ENCODE results near the gene RUNDC1. TPM values are rescaled to one million over a fixed set of nuclear protein-coding genes. Genes with fewer than 3 reads are reported as not detected.
"Not testable (repeated sequence)": the region's sequence is repeated elsewhere in the genome, so short reads cannot be mapped to it uniquely, and the experiment has no call there.

The RUNDC1 gene
- total and polyA plus RNA-seq, 5 donors from 2014 or later = 10.6 to 15.2 (median 14.1) TPM

DNA sequence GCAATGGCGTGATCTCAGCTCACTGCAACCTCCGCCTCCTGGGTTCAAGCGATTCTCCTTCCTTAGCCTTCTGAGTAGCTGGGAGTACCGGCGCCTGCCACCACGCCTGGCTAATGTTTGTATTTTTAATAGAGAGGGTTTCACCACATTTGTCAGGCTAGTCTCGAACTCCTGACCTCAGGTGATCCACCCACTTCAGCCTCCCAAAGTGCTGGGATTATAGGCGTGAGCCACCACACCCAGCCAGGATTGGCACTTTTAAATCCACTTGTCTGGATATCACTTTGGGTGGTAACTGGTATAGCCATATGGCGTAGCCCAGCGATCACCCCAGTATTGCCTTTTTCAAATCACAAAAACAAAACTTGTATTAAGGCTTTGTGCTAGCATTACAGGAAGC is 13.5 kb downstream of the RUNDC1 start:
- peaks cover 5 to 20% (median 15%) of the 10 kb centered on the region in 4 donors for H3K4me1 Mint-ChIP-seq
- H3K27me3 ChIP-seq (ENCODE audit: control insufficient read depth, insufficient read depth, low read length); H3K4me3 ChIP-seq (ENCODE audit: low read depth, low read length); H3K9me3 Mint-ChIP-seq; DNase-seq; ATAC-seq (ENCODE audit: low read depth in 2 of 2); H3K27ac ChIP-seq (ENCODE audit: insufficient read depth, low read length, poor library complexity, severe bottlenecking); H3K4me3 Mint-ChIP-seq; H3K27me3 Mint-ChIP-seq; H3K9me3 ChIP-seq (ENCODE audit: control insufficient read depth in 2 of 2, low read length in 2 of 2): not testable (repeated sequence)
- H3K27ac Mint-ChIP-seq = peak overlapping the region in 1 of 3 donors; percentile 49
- H3K36me3 Mint-ChIP-seq = peaks cover 22% of the 10 kb centered on the region
- H3K36me3 ChIP-seq (ENCODE audit: control insufficient read depth, insufficient read depth, low read length) = peaks cover 44% of the 10 kb centered on the region
- H3K4me1 ChIP-seq (ENCODE audit: control insufficient read depth, insufficient read depth, low read length, poor library complexity, severe bottlenecking) = peaks cover 12% of the 10 kb centered on the region

DNA sequence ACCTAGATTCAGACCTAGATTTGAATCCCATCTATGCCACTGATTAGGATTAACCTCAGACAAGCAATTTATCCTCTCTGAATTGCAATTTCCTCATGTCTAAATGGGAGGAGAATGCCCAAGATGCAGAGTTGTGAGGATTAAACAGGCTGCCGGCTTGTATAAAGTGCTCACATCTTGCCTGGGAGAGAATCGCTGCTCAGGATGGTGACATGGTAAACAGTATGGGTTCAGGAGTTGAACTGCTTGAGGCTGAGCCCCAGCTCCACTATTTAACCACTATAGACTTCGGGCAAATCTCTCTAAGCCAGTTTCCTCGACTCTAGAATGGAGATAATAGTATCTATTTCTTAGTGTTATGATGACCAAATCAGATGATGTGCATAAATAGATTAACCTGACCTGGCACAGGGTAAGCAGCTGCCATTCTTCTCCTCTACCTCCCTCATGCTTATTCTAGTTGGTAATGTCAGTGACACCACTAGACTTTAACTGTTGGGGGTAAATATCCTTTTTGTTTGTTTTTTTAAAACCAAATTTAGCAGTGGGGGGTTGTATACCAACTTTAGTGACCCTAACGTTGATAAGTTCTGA is 17.1 kb downstream of the RUNDC1 start:
- Histone ChIP-seq H3K9me3 (ENCODE audit: control insufficient read depth in 2 of 2, low read length in 2 of 2) (no peaks in the 10 kb centered on the region), H3K36me3 (ENCODE audit: control insufficient read depth, insufficient read depth, low read length) (peaks cover 29% of the 10 kb centered on the region), H3K4me1 (ENCODE audit: control insufficient read depth, insufficient read depth, low read length, poor library complexity, severe bottlenecking) (peaks cover 20% of the 10 kb centered on the region), H3K27ac (ENCODE audit: insufficient read depth, low read length, poor library complexity, severe bottlenecking) (peak overlapping the region; percentile 96), H3K27me3 (ENCODE audit: control insufficient read depth, insufficient read depth, low read length) (no peaks in the 10 kb centered on the region), H3K4me3 (ENCODE audit: low read depth, low read length) (peak overlapping the region; percentile 54)
- Mint-ChIP-seq H3K27me3 (peaks cover 9% of the 10 kb centered on the region), H3K4me1 (peaks cover 5 to 38% (median 25%) of the 10 kb centered on the region in 4 donors), H3K4me3 (peak overlapping the region; percentile 85 to 98 (median 95)), H3K27ac (peak overlapping the region; percentile 96 to 99 (median 99)), H3K36me3 (peaks cover 22% of the 10 kb centered on the region), H3K9me3 (no peaks in the 10 kb centered on the region)
- no peak for DNase-seq
- no peak for ATAC-seq (ENCODE audit: low read depth in 2 of 2)

DNA sequence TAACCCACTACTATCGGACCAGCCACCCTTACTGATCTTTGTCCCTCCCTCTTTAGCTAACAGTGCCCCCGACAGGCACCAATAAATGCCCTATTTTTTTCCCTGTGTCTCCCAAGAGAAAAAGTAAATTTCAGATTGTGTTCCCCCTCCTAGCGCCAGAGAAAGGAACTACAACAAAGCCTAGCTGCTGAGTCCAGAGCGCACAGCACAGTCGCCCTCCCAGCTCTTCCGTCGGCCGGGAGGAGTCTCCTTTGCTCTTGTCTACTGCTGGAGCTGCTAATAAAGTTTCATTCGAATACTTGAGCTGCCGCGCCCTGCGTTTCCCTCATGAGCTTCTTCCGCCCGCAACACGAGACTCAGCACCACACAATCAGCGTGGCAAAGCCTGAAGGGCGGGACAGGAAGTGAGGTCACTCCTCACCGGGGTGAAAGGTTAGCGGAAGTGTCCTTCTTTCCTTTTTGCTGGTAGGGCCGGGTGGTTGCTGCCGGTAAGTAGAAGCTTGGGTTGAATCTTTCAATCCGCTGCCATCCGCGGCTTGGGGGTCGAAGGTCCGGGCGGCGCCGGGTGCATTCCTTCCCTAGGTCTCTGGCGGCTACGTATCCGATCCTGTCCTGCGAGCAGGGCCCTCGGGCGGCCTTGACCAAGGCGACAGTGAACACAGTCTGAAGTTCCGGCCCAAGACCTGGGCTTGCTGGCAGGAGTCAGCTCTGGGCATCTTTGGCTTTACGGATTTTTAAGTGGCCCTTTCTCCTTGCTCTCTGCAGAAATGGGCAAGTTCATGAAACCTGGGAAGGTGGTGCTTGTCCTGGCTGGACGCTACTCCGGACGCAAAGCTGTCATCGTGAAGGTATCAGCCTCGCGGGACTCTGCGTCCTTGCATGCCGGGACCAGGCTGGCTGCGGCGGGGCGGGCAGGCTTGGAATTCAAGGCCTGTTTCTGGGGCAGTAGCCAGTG is 17.9 kb downstream of the RUNDC1 start, which contains the start of gene RPL27:
Gene RPL27, plus strand, starts transcription at position 436 of the 955 bp plus-strand sequence. Its CDS starts 332 bp downstream, at position 768.
- ATAC-seq (ENCODE audit: low read depth in 2 of 2) (peak; percentile 94 to 98), DNase-seq (peak; percentile 96 to 100 (median 99))
- peaks cover 23% of the 10 kb centered on the region for H3K36me3 Mint-ChIP-seq
- H3K27ac Mint-ChIP-seq = peak within 1 kb of the TSS; percentile 96 to 99 (median 99)
- Histone ChIP-seq H3K27ac (ENCODE audit: insufficient read depth, low read length, poor library complexity, severe bottlenecking) (peak within 1 kb of the TSS; percentile 96), H3K9me3 (ENCODE audit: control insufficient read depth in 2 of 2, low read length in 2 of 2) (no peaks in the 10 kb centered on the region), H3K36me3 (ENCODE audit: control insufficient read depth, insufficient read depth, low read length) (peaks cover 29% of the 10 kb centered on the region), H3K4me3 (ENCODE audit: low read depth, low read length) (peak within 1 kb of the TSS; percentile 92), H3K4me1 (ENCODE audit: control insufficient read depth, insufficient read depth, low read length, poor library complexity, severe bottlenecking) (peaks cover 20% of the 10 kb centered on the region), H3K27me3 (ENCODE audit: control insufficient read depth, insufficient read depth, low read length) (no peaks in the 10 kb centered on the region)
- peaks cover 9% of the 10 kb centered on the region for H3K27me3 Mint-ChIP-seq
- peak within 1 kb of the TSS; percentile 85 to 98 (median 95) for H3K4me3 Mint-ChIP-seq
- H3K4me1 Mint-ChIP-seq = peaks cover 5 to 38% (median 25%) of the 10 kb centered on the region in 4 donors
- no peaks in the 10 kb centered on the region for H3K9me3 Mint-ChIP-seq

DNA sequence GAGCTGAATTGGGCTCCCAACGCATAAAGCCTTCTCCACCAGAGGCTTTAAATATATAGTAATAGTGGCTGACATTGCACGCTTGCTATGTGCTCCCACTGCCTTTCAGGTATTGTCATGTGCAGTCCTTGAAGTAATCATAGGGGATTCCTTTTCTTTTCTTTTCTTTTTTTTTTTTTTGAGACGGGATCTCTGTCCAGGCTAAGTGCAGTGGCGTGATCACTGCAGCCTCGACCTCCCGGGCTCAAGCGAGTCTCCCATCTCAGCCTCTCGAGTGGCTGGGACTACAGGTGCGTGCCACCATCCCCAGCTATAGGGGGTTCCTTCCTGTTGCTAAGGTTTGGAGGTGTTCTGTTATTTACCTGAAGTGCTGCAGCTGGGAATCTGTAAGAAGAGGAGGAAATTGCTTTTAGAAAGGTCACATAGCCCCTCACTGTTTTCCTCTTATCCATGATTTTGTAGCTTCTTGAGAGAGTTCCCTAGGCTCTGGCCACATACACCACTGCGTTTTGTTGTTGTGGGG is 18.7 kb downstream of the RUNDC1 start:
- H3K36me3 ChIP-seq (ENCODE audit: control insufficient read depth, insufficient read depth, low read length) = peaks cover 30% of the 10 kb centered on the region
- H3K27me3 Mint-ChIP-seq = peaks cover 9% of the 10 kb centered on the region
- H3K4me1 Mint-ChIP-seq = peaks cover 5 to 38% (median 25%) of the 10 kb centered on the region in 4 donors
- peaks cover 28% of the 10 kb centered on the region for H3K36me3 Mint-ChIP-seq
- H3K4me3 Mint-ChIP-seq = peak overlapping the region; percentile 85 to 98 (median 95)
- peak overlapping the region; percentile 96 for H3K27ac ChIP-seq (ENCODE audit: insufficient read depth, low read length, poor library complexity, severe bottlenecking)
- H3K4me3 ChIP-seq (ENCODE audit: low read depth, low read length) = peak overlapping the region; percentile 92
- no peaks in the 10 kb centered on the region for H3K27me3 ChIP-seq (ENCODE audit: control insufficient read depth, insufficient read depth, low read length)
- ATAC-seq (ENCODE audit: low read depth in 2 of 2) (no peak), DNase-seq (no peak)
- no peaks in the 10 kb centered on the region for H3K9me3 ChIP-seq (ENCODE audit: control insufficient read depth in 2 of 2, low read length in 2 of 2)
- no peaks in the 10 kb centered on the region for H3K9me3 Mint-ChIP-seq
- H3K4me1 ChIP-seq (ENCODE audit: control insufficient read depth, insufficient read depth, low read length, poor library complexity, severe bottlenecking) = peaks cover 20% of the 10 kb centered on the region
- peak overlapping the region; percentile 96 to 99 (median 99) for H3K27ac Mint-ChIP-seq

DNA sequence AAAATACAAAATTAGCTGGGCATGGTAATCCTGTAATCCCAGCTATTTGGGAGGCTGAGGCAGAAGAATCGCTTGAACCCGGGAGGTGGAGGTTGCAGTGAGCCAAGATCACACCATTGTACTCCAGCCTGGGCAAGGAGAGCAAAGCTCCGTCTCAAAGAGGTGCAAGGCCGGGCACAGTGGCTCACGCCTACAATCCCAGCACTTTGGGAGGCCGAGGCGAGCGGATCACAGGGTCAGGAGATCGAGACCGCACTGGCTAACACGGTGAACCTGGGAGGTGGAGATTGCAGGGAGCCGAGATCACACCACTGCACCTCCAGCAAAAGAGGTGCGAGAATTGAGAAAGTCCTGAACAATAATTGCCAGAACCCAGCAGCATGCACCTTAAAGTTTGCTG is 20.5 kb downstream of the RUNDC1 start:
- not testable (repeated sequence) for H3K9me3 ChIP-seq (ENCODE audit: control insufficient read depth in 2 of 2, low read length in 2 of 2); H3K27ac Mint-ChIP-seq; H3K27me3 Mint-ChIP-seq; H3K4me3 Mint-ChIP-seq; H3K4me3 ChIP-seq (ENCODE audit: low read depth, low read length); H3K9me3 Mint-ChIP-seq; ATAC-seq (ENCODE audit: low read depth in 2 of 2); H3K27me3 ChIP-seq (ENCODE audit: control insufficient read depth, insufficient read depth, low read length); H3K27ac ChIP-seq (ENCODE audit: insufficient read depth, low read length, poor library complexity, severe bottlenecking); DNase-seq
- peaks cover 5 to 36% (median 17%) of the 10 kb centered on the region in 4 donors for H3K4me1 Mint-ChIP-seq
- H3K36me3 ChIP-seq (ENCODE audit: control insufficient read depth, insufficient read depth, low read length) = peaks cover 26% of the 10 kb centered on the region
- peaks cover 25% of the 10 kb centered on the region for H3K36me3 Mint-ChIP-seq
- peaks cover 20% of the 10 kb centered on the region for H3K4me1 ChIP-seq (ENCODE audit: control insufficient read depth, insufficient read depth, low read length, poor library complexity, severe bottlenecking)

DNA sequence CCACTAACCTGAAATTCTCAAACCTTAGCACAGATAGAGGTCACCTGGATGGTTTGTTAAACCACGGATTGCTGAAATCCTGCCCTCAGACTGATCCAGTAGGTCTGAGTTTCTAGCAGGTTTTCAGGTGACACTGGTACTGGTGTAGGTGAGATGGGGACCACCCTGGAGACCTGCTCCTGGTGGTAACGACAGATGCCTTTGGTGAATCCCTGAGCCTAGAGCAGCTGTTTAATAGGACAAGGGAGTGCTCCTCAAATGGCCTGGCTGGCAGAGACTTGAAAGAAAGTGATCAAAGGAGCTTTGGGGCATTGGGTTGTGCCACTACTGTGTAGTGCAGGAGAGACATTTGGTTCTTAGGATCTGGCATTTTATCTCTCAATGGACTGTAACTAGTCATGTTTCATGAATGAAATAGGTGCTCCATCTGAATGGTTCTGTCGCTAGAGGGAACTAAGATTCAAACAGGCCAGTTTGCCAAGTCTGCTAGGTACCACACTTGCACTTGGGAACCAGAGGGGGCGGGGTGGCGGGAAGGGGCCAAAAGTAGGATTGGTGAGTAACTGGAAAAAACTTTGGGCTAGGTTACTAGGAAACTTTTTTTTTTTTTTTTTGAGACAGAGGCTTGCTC is 23.3 kb downstream of the RUNDC1 start:
- peaks cover 25% of the 10 kb centered on the region for H3K36me3 Mint-ChIP-seq
- DNase-seq (no peak), ATAC-seq (ENCODE audit: low read depth in 2 of 2) (no peak)
- no peaks in the 10 kb centered on the region for H3K9me3 Mint-ChIP-seq
- H3K27ac Mint-ChIP-seq = peak overlapping the region; percentile 5 to 62 (median 44)
- peaks cover 26% of the 10 kb centered on the region for H3K36me3 ChIP-seq (ENCODE audit: control insufficient read depth, insufficient read depth, low read length)
- no peak overlapping the region for H3K27ac ChIP-seq (ENCODE audit: insufficient read depth, low read length, poor library complexity, severe bottlenecking)
- peaks cover 18% of the 10 kb centered on the region for H3K4me1 ChIP-seq (ENCODE audit: control insufficient read depth, insufficient read depth, low read length, poor library complexity, severe bottlenecking)
- H3K27me3 ChIP-seq (ENCODE audit: control insufficient read depth, insufficient read depth, low read length) = no peaks in the 10 kb centered on the region
- H3K4me3 ChIP-seq (ENCODE audit: low read depth, low read length) = no peak overlapping the region
- no peaks in the 10 kb centered on the region for H3K9me3 ChIP-seq (ENCODE audit: control insufficient read depth in 2 of 2, low read length in 2 of 2)
- peak overlapping the region in 2 of 4 donors; percentile 27 to 82 for H3K4me3 Mint-ChIP-seq
- peaks cover under 1% of the 10 kb centered on the region for H3K27me3 Mint-ChIP-seq
- peaks cover 6 to 35% (median 13%) of the 10 kb centered on the region in 4 donors for H3K4me1 Mint-ChIP-seq

All from CD4-positive, CD25-positive, alpha-beta regulatory T cell (primary cell).